AG09309 (cell line): ENCODE data around the gene GDAP1L1.
"Not testable (repeated sequence)": the region's sequence is repeated elsewhere in the genome, so short reads cannot be mapped to it uniquely, and the experiment has no call there.

ENCODE experiments used
- DNase-seq: peaks from one replicate; pipeline ENCODE4 v3.0.0-alpha.2; 2010; ENCODE audit warnings: low read depth
- H3K4me3 ChIP-seq: 2 replicates; pipeline ENCODE4 v1.5.1; 2011; ENCODE audit warnings: mild to moderate bottlenecking, low read depth, low read length, moderate library complexity; ENCODE audit not compliant: control insufficient read depth
- CTCF ChIP-seq: IDR thresholded peaks from 2 replicates; pipeline ENCODE4 v1.5.1; 2011; ENCODE audit warnings: mild to moderate bottlenecking, low read depth, low read length, inconsistent platforms; ENCODE audit not compliant: insufficient read depth, control insufficient read depth; ENCODE audit errors: missing control alignments

GDAP1L1 gene

GRCh38 chr20:44222633-44223368 lies 24.3 kb upstream of the GDAP1L1 start:
- DNase-seq: no peak
- no peak for TF ChIP-seq CTCF
- H3K4me3 ChIP-seq: no peak overlapping the region

GRCh38 chr20:44223721-44224120 lies 23.4 kb upstream of the GDAP1L1 start:
- no peak for TF ChIP-seq CTCF
- H3K4me3 ChIP-seq: no peak overlapping the region

GRCh38 chr20:44224637-44225036 lies 22.5 kb upstream of the GDAP1L1 start:
- H3K4me3 ChIP-seq: no peak overlapping the region
- DNase-seq: no peak
- TF ChIP-seq CTCF: no peak

More at GRCh38 chr20:44223721-44224120, 23.4 kb upstream of the GDAP1L1 start:
- DNase-seq: no peak

- H3K4me3 ChIP-seq: no peak overlapping the region
- DNase-seq: no peak
- TF ChIP-seq CTCF: no peak
Measured at GRCh38 chr20:44228465-44229258, 18.4 kb upstream of the GDAP1L1 start.

GRCh38 chr20:44231193-44231592 lies 15.9 kb upstream of the GDAP1L1 start:
- H3K4me3 ChIP-seq: no peak overlapping the region
- TF ChIP-seq CTCF: no peak
- no peak for DNase-seq

GRCh38 chr20:44231713-44232468 lies 15.2 kb upstream of the GDAP1L1 start:
- TF ChIP-seq CTCF: no peak
- H3K4me3 ChIP-seq: no peak overlapping the region
- DNase-seq: no peak

GRCh38 chr20:44232469-44232856 lies 14.6 kb upstream of the GDAP1L1 start:
- not testable (repeated sequence) for DNase-seq, H3K4me3 ChIP-seq
